HUDEP-2 (cell line): ENCODE data around the gene ABCG5.

ENCODE experiments used
- DNase-seq, 76 experiments: peaks; one replicate each; lab custom pipeline; 2025; ENCODE audit not compliant: unreplicated experiment in 76 of 76; lab: John Stamatoyannopoulos, UW

The ABCG5 gene

GRCh38 chr2:43845181-43845580, 6.5 kb upstream of the ABCG5 start:
- no peak for DNase-seq

GRCh38 chr2:43842866-43843226, 4.2 kb upstream of the ABCG5 start:
- no peak for DNase-seq

- DNase-seq, result no peak
Measured at GRCh38 chr2:43841949-43842865, 3.6 kb upstream of the ABCG5 start.

GRCh38 chr2:43840965-43841364, 2.3 kb upstream of the ABCG5 start:
- no peak for DNase-seq

- no peak for DNase-seq
Measured at GRCh38 chr2:43839776-43840564, 1.3 kb upstream of the ABCG5 start.

GRCh38 chr2:43837831-43838559, 644 bp downstream of the ABCG5 start:
- DNase-seq, result no peak

- no peak for DNase-seq
Measured at GRCh38 chr2:43837033-43837432, 1.6 kb downstream of the ABCG5 start.

- DNase-seq, result peak in 25 of 76 experiments; percentile 2 to 36 (median 13)
Measured at GRCh38 chr2:43832457-43832856, 6.2 kb downstream of the ABCG5 start.

GRCh38 chr2:43831543-43832294, 6.9 kb downstream of the ABCG5 start:
- DNase-seq, result no peak

GRCh38 chr2:43826305-43827250, 12.1 kb downstream of the ABCG5 start:
- DNase-seq, result no peak

GRCh38 chr2:43825841-43826240, 12.8 kb downstream of the ABCG5 start:
- no peak for DNase-seq

- no peak for DNase-seq
Measured at GRCh38 chr2:43824951-43825493, 13.6 kb downstream of the ABCG5 start.

GRCh38 chr2:43824512-43824911, 14.1 kb downstream of the ABCG5 start:
- DNase-seq, result no peak

- DNase-seq, result no peak
Measured at GRCh38 chr2:43823751-43824150, 14.9 kb downstream of the ABCG5 start.

- no peak for DNase-seq
Measured at GRCh38 chr2:43822839-43823238, 15.8 kb downstream of the ABCG5 start.

GRCh38 chr2:43819491-43820163, 19.0 kb downstream of the ABCG5 start:
- DNase-seq, result no peak

- DNase-seq, result peak in 13 of 76 experiments; percentile 1 to 35 (median 10)
Measured at GRCh38 chr2:43818761-43819160, 19.9 kb downstream of the ABCG5 start.

- no peak for DNase-seq
Measured at GRCh38 chr2:43814711-43815110, 23.9 kb downstream of the ABCG5 start.
